ENCODE data around the gene HS2ST1. TPM values are rescaled to one million over a fixed set of nuclear protein-coding genes. Genes with fewer than 3 reads are reported as not detected.

Gene HS2ST1
- total and polyA plus RNA-seq, 2 experiments from 2014 or later, result 10.1 to 15.2 TPM

DNA sequence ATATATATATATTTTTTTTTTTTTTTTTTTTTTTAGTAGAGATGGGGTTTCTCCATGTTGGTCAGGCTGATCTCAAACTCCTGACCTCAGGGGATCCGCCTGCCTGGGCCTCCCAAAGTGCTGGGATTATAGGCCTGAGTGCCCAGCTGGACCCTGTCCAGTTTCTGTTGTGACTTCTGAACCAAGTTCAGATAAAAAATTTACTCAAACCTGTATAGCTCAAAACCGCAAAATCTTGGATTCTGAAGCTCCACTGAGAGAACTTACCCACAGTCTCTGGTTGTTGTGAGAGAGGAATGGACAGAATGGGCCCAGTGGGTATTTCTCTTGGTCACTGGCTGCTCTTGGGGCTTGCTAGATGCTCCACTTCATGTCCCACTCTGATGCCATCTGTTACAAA is 76.4 kb downstream of the HS2ST1 start:
- H3K79me2 ChIP-seq (ENCODE audit: insufficient read depth), result peaks cover 6% of the 10 kb centered on the region; the same call in 1 of the 2 replicates
- no peak overlapping the region for H3K9ac ChIP-seq
- no peaks in the 10 kb centered on the region for H3K9me2 ChIP-seq (ENCODE audit: insufficient read depth)
- no peaks in the 10 kb centered on the region for H3F3A ChIP-seq (ENCODE audit: insufficient read depth)
- no peaks in the 10 kb centered on the region for H3K27me3 ChIP-seq (replicated peaks; ENCODE audit: insufficient read depth)
- H2AFZ ChIP-seq, result no peak overlapping the region
- in situ Hi-C loops (cut with MboI), result no loop called here
- peaks cover 6% of the 10 kb centered on the region; the same call in 1 of the 2 replicates for H3K4me1 ChIP-seq (ENCODE audit: insufficient read depth)
- H3K4me2 ChIP-seq (ENCODE audit: unreplicated experiment), result no peak overlapping the region
- H3K36me3 ChIP-seq (ENCODE audit: low read depth), result no peaks in the 10 kb centered on the region
- TF ChIP-seq EZH2 (IDR thresholded peaks at IDR 0.05; ENCODE audit: insufficient read depth, poor library complexity, severe bottlenecking), result no peak
- no peaks in the 10 kb centered on the region for H3K9me3 ChIP-seq (ENCODE audit: low read depth)
- no peak for DNase-seq
- WGBS, 2 experiments (ENCODE audit: low coverage in 1 of 2, low lambda C conversion rate in 2 of 2, missing lambda C conversion rate in 2 of 2), result 92 to 100% methylated on average over 2 of the region's 2 CpGs
- no peak overlapping the region for H3K4me3 ChIP-seq
- H4K20me1 ChIP-seq (ENCODE audit: insufficient read depth), result no peaks in the 10 kb centered on the region
- H3K27ac ChIP-seq, result no peak overlapping the region

DNA sequence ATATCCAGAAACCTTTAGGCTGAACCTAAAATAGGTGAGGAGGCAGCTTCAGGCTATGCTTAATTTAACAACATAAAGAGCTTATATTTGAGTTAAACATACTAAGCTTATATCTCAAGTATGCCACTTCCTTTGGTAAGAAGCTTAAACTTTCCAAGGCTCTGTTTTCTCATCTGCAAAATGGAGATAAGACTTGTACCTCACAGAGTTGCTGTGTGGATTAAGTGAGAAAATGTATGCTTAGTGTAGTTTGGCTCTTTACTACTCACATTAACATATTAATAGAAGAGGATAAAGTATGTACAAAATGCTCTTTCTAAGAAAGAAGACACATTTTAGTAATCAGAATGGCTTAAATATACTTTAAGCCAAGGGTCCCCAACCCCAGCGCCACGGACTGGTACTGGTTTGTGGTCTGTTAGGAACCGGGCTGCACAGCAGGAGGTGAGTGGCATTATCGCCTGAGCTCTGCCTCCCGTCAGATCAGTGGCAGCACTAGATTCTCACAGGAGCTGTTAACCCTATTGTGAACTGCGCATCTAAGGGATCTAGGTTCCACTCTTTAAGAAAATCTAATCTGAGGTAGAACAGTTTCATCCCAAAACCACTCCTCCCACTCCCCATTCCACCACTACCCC is 77.2 kb downstream of the HS2ST1 start:
- Histone ChIP-seq H3K9me3 (ENCODE audit: low read depth) (no peaks in the 10 kb centered on the region), H3K4me2 (ENCODE audit: unreplicated experiment) (no peak overlapping the region), H3K79me2 (ENCODE audit: insufficient read depth) (peaks cover 6% of the 10 kb centered on the region; the same call in 1 of the 2 replicates), H2AFZ (no peak overlapping the region), H3K27ac (no peak overlapping the region), H3K4me1 (ENCODE audit: insufficient read depth) (peaks cover 6% of the 10 kb centered on the region; the same call in 1 of the 2 replicates), H3K9ac (no peak overlapping the region), H4K20me1 (ENCODE audit: insufficient read depth) (no peaks in the 10 kb centered on the region), H3K27me3 (replicated peaks; ENCODE audit: insufficient read depth) (no peaks in the 10 kb centered on the region), H3K4me3 (no peak overlapping the region), H3K36me3 (ENCODE audit: low read depth) (no peaks in the 10 kb centered on the region), H3K9me2 (ENCODE audit: insufficient read depth) (no peaks in the 10 kb centered on the region), H3F3A (ENCODE audit: insufficient read depth) (no peaks in the 10 kb centered on the region)
- TF ChIP-seq EZH2 (IDR thresholded peaks at IDR 0.05; ENCODE audit: insufficient read depth, poor library complexity, severe bottlenecking) (no peak), EZH2phosphoT487 (IDR thresholded peaks at IDR 0.05; ENCODE audit: insufficient read depth, low read depth) (no peak)
- no peak for DNase-seq
- WGBS, 2 experiments (ENCODE audit: low coverage in 1 of 2, low lambda C conversion rate in 2 of 2, missing lambda C conversion rate in 2 of 2), result 94 to 96% methylated on average over 6 of the region's 6 CpGs
- in situ Hi-C loops (cut with MboI), result no loop called here

DNA sequence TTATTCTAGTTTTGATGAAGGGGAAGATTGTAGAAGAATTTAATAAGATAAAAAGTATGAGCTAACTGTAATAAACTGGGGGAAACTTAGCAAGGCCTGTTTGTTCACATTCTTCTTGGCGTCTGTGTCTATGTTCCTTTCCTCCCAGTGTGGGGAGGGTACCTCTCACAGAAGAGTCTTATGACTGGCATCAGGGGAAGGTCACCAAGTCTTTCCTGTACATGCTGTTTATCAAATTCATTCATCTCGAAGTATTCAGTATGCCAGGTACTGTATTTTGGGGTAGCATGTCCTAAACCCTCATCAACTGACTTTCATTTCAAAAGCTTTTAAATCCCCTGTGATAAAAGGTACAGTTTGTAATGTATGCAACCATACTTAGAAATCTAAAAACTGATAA is 78.4 kb downstream of the HS2ST1 start:
- Histone ChIP-seq H3K4me3 (no peak overlapping the region), H3F3A (ENCODE audit: insufficient read depth) (no peaks in the 10 kb centered on the region), H3K36me3 (ENCODE audit: low read depth) (no peaks in the 10 kb centered on the region), H3K9me3 (ENCODE audit: low read depth) (no peaks in the 10 kb centered on the region), H3K27me3 (replicated peaks; ENCODE audit: insufficient read depth) (no peaks in the 10 kb centered on the region), H3K79me2 (ENCODE audit: insufficient read depth) (peaks cover 6% of the 10 kb centered on the region; the same call in 1 of the 2 replicates), H3K27ac (no peak overlapping the region), H2AFZ (no peak overlapping the region), H3K4me2 (ENCODE audit: unreplicated experiment) (no peak overlapping the region), H3K4me1 (ENCODE audit: insufficient read depth) (peaks cover 6% of the 10 kb centered on the region; the same call in 1 of the 2 replicates), H3K9ac (no peak overlapping the region), H3K9me2 (ENCODE audit: insufficient read depth) (no peaks in the 10 kb centered on the region), H4K20me1 (ENCODE audit: insufficient read depth) (no peaks in the 10 kb centered on the region)
- WGBS, 2 experiments (ENCODE audit: low coverage in 1 of 2, low lambda C conversion rate in 2 of 2, missing lambda C conversion rate in 2 of 2), result 93 to 97% methylated on average over 2 of the region's 2 CpGs
- TF ChIP-seq EZH2 (IDR thresholded peaks at IDR 0.05; ENCODE audit: insufficient read depth, poor library complexity, severe bottlenecking) (no peak), EZH2phosphoT487 (IDR thresholded peaks at IDR 0.05; ENCODE audit: insufficient read depth, low read depth) (no peak)
- in situ Hi-C loops (cut with MboI), result no loop called here
- DNase-seq, result no peak

DNA sequence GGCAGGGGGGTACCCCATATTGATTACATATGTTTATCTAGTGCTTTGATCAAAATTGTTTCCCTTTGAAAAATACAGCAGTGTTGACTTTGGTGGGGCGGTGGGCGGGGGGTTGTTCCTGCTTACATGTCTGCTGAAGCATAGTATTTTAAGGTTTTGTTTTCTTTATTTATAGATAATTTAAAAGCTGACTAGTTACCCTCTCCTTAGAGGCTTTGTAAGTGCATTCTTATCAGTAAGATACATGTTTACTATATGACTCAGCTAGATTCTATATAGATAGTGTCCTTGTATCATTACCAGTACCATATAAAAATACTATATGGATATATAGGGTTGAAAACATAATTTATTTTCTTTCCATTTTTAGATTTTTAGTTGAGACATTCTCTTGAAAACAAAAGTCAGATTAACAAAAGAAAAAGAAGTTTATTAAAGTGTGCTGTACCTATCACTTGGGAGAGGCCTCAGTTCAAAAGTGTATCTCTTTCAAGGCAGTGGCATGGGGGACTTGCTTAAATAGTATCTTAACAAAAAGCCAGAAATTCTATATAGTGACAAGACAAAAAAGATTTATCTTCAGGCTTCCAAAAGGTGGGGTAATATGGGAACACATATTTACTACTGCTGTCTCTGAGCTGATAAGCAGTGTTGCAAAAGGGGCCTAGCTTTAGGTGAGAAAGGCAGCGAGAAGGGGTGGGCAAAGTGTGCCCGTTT is 79.0 kb downstream of the HS2ST1 start:
- Histone ChIP-seq H3K4me3 (no peak overlapping the region), H3K79me2 (ENCODE audit: insufficient read depth) (peaks cover 6% of the 10 kb centered on the region; the same call in 1 of the 2 replicates), H3K9ac (no peak overlapping the region), H3K27me3 (replicated peaks; ENCODE audit: insufficient read depth) (no peaks in the 10 kb centered on the region), H3K36me3 (ENCODE audit: low read depth) (no peaks in the 10 kb centered on the region), H3K27ac (no peak overlapping the region), H4K20me1 (ENCODE audit: insufficient read depth) (no peaks in the 10 kb centered on the region), H3F3A (ENCODE audit: insufficient read depth) (no peaks in the 10 kb centered on the region), H3K4me1 (ENCODE audit: insufficient read depth) (peaks cover 6% of the 10 kb centered on the region; the same call in 1 of the 2 replicates), H3K9me2 (ENCODE audit: insufficient read depth) (no peaks in the 10 kb centered on the region), H3K9me3 (ENCODE audit: low read depth) (no peaks in the 10 kb centered on the region), H2AFZ (no peak overlapping the region), H3K4me2 (ENCODE audit: unreplicated experiment) (no peak overlapping the region)
- in situ Hi-C loops (cut with MboI), result no loop called here
- WGBS, 2 experiments (ENCODE audit: low coverage in 1 of 2, low lambda C conversion rate in 2 of 2, missing lambda C conversion rate in 2 of 2), result 73 to 76% methylated on average over 4 of the region's 4 CpGs
- no peak for DNase-seq
- TF ChIP-seq EZH2 (IDR thresholded peaks at IDR 0.05; ENCODE audit: insufficient read depth, poor library complexity, severe bottlenecking), result no peak
- no peak for TF ChIP-seq EZH2phosphoT487 (IDR thresholded peaks at IDR 0.05; ENCODE audit: insufficient read depth, low read depth)

All from GM23248 (cell line).